Stimulated activated CD8-positive, alpha-beta memory T cell treated with anti-CD3 and anti-CD28 coated beads, Interleukin-4, amount 100 ng/mL, for 48 hours (primary cell): ENCODE results near the gene PALLD.

Source experiments
- DNase-seq: peaks from one replicate; pipeline ENCODE4 v3.0.0-alpha.2; 2020

Gene PALLD

DNA sequence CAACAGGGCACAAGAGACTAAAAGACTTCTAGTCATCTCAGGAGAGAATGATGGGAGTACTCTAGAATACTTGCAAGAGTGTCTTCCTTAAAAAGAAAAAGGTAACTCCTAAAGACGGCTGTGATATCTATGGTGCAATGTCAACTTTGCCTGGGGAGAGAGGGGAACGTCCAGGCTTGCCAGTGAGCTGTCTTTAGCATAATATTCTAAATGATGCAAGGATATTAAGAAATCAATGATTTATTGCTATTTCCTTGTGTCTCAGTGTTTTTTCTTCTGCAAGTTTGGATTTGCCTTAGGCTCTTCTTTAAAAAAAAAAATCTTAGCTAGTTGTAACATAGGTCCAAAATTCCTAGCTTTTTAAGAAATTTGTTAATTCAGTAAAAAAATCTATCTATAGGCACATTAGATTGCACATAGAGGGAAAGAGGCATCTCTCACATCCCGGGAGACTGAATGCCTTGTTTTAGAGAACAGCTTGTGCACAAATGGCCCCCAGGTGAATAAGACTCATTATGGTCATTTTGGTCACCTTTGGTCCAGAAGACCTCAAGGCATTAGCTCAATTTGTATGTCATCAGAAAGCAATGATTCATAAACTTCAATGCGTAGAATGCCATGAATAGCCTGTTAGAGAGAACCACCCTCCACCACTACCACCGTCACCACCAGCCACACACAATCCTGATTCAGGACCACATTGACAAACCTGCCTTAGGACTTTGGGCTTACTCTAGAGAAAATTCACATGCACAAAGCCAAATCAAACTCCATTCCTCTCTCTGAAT is 104.1 kb downstream of the PALLD start:
- DNase-seq: no peak

DNA sequence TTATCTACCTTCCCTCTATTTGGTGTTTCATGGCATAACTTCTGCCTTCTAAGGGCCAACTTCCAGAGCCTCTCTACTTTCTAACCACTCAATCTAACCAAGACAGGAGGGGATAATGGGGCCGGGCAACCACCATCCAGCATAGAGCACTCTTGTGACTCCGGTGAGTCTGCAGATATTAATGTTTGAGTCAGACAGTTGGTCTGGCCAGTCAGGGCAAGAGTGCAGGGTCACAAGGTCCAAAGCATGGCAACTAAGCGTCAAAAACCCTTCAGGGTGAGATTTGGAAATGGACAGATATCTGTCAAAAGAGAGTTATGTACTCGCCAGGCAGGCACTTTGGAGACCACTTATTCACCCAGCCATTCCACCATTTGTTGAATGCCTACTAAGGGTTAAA is 105.0 kb downstream of the PALLD start:
- no peak for DNase-seq

DNA sequence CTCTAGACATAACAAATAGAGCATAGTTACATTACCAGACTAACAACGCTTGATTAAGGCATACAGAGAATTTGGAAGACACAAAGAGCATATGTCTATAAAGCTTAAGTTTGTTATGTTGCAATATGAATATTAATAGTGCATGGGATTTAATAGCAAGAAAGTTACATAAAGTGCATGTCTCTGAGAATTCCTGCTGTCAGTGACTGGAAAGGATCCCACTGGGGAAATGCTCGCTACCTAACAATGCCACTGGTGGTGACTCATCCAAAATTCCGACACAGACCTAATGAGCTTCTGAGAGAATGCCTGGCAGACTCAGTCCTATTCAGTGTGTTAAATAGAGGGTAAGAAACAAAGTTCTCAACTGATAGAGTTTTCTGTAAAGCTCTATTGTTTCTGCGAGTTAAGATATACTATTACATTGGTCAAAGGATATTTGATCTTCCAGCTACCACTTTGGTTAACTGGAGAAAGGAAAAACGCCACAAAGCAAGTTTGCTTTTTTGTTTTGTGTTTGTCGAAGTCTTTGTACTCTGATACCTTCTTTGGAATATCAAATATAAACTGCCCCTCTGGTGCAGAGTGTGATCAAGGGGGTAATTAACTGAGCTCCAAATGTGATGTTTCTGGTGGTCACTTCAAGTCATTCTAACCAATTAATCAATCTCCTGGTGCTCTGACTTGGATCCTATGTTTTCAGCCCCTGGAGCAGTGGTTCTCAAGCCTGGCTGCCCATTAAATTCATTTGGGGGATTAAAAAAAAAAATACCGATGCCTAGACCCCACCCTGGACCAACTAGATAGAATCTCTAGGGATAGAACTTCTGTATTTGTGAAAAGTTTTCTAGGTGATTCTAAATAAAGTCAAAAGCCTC is 107.9 kb downstream of the PALLD start:
- no peak for DNase-seq

DNA sequence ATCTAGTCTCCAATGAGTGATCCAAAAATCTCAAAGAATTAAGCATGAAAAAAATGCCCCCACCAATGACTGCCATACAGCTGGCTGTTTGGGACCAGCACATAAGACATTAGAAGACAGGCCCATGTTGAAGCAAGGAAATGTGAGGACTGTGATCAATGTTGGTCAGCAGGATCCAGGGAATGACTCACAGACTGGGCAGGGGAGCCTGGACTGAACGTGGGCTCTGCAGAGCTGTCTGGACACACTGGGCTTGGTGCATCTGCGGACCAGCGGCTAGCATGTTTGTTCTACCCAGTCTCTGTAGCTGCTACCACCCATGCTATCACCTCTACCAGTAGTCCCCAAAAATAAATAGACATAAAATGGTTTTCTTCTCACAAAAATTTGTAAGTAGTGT is 108.6 kb downstream of the PALLD start:
- DNase-seq: no peak

DNA sequence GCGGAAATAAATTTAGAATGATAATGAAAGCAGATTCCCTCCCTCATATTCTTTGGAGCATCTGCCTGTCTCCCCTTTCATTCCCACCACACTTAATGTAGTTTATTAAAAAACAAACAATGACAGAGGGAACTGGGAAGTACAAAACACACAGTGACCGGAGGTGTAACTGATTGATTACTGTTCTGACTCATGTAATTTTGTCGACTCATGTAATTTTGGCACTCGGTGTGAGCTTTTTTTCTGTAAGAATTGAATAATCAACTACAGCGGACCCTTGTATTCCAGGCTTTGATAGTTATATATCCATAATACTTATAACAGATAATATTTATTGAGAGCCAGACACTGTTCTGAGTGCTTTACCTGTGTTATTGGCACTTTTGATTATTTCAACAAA is 110.4 kb downstream of the PALLD start:
- no peak for DNase-seq

DNA sequence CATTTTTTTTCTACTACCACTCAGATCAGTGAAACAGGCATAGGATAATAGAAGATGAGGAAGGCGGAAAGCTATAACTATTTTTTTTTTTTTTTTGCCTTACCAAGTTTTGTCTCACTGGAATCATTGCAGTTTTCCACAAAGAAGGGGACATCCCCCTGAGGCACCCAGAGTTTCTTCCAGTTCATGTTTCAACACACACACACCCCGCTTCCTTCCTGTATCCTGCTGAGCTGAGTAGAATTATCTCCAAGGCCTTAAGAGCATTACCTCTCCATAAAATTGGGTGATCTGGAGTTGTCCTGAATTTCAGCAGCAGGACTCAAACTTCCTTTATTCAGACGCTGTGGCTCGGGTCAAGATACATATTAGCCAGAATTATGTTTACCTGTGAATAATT is 111.9 kb downstream of the PALLD start:
- no peak for DNase-seq

DNA sequence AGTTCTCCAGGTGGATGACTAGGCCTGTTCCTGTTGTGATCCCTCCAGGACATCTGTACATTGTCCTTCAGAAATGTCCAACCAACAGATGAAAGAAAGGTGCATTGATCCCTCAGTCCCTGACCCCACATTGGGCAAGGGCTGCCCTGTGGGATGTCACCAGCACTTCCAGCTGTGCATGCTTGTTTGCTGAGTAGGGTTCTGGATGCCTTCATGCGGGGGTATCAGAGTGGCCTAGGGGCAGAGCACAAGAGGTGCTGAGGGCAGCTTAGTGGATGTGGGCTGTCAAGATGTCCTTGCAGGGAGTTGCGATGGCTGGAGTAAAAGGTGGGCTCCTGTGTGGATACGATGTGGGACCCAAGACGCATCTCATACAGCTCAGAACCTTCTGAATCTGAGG is 112.5 kb downstream of the PALLD start:
- DNase-seq: no peak

DNA sequence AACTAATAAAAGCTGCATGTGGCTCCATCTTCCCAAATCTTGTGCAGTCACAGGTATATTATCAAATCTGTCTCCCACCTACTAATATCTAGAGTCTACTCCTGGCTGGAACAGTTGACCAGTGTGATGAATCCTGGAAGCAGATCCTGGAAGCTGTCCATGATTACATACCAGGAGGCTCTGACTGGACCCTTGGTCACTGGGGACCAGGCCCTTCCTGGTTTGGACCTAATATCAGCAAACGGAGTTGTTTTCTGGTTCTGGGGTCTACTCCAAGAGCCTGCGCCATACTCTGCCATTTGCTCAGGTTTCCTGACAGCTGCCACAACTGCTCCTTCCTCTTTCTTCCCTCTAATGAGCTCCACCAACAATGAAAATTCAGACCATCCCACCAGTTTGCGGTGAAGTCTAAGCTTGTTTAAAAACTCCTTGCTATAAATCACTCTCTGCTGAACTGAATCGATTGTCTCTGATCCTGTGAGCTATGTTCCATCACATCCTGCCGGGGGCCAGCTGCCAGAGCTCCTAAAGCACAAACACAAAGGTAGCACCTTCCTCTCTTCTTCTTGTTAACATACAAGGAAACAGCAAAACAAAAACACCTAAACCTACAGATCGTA is 114.2 kb downstream of the PALLD start:
- DNase-seq: no peak

DNA sequence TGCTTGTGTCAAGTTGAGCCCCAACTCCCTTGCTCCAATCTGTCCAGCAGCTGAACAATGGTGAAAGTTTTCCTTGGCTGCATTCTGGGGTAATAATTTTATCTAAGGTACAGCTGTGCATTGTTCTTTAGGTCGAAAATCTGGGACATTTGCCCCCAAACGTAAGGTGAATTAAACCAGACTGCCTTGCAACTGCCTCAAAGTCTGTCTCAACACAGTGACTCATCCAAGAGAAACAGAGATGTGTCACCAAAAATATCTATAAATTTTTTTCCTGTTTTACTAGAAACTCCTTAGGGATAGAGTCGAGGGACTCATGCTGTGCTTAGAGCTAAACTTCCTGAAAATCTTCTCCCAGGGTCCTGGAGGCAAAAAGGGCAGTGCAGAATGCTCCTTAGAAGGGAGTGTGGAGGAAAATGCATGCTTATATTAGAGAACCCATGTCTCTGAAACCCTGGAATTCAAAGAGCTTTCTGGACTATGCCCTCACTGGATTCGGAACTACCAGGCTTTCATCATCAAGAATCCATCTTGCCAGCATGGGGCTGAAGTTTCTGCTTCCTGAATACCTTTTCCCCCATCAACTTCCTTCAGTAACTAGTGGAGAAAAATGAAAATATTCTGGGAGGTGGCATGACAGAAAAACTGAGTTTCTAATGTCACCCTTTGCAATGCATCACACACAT is 115.7 kb downstream of the PALLD start:
- no peak for DNase-seq

DNA sequence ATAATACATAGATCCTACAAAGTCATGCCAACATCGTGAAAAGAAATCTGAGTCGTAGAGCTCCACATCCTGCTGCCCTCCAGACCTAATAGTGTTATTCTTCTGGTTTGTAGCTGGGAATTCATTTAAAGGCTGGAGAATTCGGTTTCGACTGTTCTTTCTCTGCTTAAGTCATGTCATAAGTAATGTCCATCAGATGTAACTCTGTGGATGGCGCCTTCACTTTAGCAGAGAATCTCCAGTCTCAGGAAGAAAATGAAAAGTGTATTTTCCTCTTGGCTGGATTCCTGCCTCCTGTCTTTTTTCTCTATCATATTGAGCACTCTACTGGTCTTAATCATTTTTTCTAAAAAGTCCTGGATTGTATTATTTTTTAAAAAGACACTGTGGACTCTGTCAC is 117.0 kb downstream of the PALLD start:
- no peak for DNase-seq

DNA sequence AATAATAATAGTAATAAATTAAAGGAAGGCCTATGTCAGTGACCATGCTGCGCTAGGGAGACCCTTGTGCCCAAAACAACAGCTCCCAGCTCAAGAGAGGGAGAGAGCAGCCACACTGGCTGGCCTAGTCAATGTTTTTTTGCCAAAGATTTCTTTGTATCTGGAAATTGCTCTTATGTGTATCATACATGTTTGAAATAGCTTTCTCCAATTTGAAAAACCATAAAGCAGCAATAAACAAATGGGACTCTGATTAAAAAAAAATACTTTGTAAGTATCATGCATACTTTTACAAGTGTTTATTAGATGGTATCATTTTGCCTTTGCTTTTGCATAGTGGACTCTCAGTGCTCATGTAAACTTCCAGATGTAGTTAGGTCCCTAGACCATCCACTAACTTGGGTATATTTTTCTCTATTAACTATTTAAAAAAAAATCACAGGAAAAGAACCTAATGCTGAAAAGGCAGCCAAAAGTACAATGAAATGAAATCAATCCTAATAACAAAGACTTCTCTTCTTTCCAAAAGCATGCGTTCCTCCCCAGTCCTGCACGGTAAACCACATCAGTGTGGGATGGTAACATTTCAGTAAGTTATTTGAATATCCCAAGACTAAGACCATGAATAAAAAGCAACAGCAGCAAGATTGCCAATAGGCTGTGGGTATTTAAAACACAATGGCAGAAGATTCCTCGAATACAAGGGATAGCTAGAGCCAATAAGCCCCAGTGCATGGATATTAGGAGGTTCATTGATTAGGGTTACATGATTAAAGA is 117.6 kb downstream of the PALLD start:
- DNase-seq: no peak

DNA sequence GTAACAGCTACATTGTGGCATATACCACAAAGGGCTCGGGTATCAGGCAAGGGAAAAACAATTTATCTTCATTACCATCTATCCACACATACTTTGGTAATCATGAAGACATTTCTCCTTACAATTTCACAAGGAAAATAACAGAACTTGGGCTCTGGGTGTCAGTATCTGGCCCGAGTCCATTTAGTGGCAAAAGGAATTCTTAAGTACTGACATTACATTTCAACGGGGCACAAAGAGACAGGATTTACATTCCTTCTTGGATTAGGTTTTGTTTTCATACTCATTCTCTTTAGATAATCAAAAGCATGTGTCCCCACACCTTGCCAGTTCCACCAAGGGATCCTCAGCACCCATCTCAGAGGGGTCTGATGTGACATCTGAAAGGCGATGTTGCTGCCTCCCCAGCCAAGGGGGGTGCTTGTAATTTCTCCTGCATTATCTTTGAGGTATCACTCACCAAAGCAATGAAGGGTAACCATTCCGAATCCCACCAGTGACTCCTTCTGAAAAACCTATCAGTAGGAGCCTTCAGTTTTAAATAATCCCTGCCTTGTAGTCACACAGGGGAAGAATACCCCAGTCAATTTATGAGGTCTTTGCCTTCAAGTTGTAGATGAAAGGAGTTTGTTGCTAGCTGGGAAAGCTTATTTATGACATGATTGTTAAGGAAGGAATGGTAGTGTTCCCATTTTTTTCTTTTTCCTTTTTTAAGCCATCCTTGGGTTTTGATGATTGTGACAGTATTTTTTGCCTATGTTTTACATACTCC is 118.6 kb downstream of the PALLD start:
- no peak for DNase-seq

DNA sequence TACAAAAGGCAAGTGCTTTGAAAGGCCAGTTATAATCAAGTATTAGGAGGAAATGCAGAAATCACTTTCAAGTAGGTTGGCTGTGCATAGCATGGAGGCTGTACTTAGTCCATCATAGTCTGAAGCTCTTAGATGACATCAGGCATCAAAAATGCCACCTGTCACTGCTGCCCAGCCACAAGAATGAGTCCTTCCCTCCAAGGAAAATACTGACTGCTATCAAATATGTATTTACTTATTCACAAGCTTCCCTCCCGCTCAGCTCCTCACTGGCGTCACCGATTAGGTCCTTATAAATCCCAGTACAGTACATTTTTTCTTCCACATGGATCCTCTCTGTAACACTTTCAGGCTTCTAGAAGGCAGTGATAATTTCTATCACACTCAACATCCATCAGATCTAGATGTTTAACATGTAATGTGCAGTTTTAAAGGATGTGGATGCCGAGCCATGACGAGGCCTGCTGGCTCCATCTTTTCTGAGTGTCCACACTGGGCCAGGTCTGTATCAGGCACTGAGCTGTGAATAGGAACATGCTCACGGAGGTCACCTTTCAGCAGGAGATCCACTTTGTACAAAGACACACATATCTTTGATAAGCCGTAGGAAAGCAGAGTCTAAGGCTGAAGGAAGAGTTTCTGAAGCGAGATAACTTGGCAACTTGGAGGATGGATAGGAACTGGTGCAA is 121.9 kb downstream of the PALLD start:
- DNase-seq: no peak

DNA sequence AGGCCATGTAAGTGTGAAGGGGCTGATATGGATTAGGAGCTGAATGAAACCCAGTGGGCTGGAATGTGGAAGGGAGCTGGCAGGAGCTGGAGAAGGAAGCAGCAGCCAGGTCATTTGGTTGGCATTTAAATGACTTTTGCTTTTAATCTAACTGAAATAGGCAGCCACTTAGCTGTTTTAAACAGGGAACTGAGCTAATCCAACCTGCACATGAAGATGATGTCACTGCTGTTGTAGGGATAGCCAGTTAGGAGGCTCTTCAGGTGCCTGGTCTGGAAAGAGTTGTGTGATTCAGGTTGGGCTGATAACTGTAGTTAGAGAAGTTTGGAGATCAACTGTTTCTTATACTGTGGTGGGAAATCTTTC is 122.4 kb downstream of the PALLD start:
- DNase-seq: no peak

DNA sequence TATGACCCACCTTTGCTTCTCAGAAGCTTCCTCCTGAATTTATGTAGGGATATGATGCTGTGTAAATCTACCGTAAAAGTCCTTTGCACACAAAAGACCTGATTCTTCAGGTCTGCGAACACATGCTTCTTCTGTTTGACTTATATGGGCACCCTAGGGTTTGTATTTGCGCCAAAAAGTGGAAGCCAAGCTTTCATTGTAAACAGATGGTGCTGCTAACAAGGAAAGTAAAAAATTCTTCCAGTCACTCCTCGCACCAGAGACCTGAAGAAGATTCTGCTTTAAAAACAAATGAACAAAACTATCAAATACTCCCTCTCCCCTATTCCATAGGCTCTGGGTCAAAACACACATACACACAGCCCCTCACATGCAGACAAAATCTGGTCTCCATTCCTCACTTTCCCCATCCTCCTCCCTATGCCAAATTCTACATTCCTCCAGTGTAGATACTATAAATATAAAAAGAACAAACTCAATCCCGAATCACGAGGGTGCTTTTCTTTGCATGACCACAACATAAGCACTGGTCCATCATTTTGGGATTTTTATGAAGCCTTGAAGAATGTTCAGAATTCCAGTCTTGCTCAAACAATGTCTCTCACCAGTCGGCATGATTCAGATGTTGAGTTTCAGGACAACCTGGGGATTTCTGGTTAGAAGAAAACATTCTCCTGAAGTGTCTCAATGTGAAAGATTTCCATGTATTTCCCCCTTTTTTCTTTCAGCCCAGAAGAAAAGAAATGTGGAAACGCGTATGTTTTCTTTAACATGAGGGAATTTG is 125.1 kb downstream of the PALLD start:
- DNase-seq: no peak

DNA sequence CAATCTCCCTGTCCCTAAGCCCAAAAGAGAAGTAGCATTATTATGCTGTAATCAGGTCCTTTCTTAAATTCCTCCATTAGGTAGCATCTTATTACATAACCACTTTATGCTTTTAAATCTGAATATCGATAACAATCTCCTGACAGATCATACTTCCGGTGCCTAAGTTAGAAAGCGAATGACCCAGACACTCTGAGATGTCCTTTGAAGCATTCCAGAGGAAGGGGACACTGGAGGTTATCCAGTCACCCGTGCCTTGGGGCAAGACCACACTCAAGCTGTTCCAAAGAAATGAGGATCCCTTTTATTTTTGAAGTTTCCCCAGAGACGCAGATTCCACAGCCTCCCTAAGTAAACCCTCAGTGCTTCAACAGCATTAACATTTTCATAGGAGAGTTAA is 125.7 kb downstream of the PALLD start:
- DNase-seq: no peak

DNA sequence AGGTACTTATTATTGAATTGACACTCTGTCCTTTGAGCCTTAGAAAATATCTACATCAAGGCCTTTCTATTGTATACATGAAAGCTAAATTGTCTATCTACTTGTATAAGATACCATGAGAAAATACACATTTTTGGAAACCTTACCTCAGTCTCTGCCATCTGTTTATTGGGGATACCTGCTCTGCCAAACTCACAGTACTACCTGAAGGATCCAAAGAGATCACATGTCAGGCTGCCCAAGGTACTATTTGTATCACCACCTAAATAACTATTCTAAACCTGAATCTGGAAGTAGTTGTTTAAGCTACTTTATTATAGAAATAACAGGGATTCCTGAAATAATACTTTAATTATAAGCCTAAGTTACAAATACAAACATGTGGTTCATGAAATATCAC is 126.2 kb downstream of the PALLD start:
- DNase-seq: no peak

DNA sequence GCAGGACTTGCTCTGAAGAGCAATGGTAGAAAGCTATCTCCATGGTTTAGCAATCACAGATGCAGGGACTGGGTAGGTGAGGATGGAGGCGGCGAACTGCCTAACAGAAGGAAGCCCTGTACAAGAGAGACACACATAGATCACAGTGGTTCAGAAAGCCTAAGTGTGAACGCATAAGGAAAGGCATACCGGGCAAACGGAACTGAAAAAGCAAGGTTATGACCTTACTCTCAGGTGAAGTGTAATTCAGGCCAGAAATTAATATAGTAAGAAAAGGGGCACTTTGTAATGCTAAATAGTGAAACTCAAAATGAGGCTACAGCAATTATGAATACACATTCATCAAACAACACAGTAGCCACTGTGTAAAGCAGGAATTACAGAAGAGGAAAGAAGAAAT is 126.6 kb downstream of the PALLD start:
- DNase-seq: no peak

DNA sequence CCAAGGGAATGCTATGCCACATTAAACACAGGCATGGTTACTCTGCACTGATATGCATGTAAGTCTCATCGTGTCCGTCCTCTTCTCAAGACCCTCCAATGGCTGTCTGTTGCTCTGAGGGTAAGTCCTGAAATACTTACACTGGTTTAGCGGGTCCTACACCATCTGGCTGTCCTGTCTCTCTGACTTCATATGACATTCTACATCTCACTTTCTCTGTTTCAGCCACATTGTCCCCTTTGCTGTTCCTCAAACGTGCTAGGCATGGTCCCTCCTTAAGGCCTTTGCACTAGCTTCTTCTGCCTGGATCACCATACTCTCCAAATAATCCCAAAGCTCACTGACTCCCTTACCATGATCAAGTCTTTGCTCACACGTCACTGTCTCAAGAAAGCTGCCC is 131.4 kb downstream of the PALLD start:
- no peak for DNase-seq

DNA sequence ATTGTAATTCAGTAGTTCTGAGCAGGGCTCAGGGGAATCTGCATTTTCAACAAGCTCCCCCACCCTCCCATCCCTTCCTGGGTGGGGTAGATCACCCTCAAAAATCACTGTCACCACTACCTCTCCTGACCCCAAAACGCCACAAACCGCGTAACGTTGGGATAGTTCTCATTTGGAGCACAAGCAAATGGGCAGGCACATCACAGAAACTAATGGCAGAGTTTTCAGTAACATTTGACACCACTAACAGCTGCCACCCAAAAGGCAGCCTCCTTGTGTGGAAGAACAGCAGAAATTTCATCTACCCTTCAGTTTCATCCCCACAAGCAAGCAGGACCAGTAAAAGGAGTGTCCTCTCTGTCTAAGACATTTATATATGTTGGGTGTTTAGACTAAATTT is 132.7 kb downstream of the PALLD start:
- no peak for DNase-seq
